Germinal center (tissue), 1 donor: ENCODE data around the gene NBPF3.
"Not testable (repeated sequence)": the region's sequence is repeated elsewhere in the genome, so short reads cannot be mapped to it uniquely, and the experiment has no call there.

Experiments
- DNase-seq: peaks from one replicate; pipeline ENCODE4 v3.0.0; 2012; ENCODE audit warnings: mixed read lengths, low spot score

Gene NBPF3

GRCh38 chr1:21438646-21439312, 1.2 kb upstream of the NBPF3 start:
- DNase-seq: not testable (repeated sequence)

GRCh38 chr1:21439345-21439720, 604 bp upstream of the NBPF3 start:
- DNase-seq: no peak

- not testable (repeated sequence) for DNase-seq
Measured at GRCh38 chr1:21440630-21441125, 741 bp downstream of the NBPF3 start.

- not testable (repeated sequence) for DNase-seq
Measured at GRCh38 chr1:21446647-21447046, 6.7 kb downstream of the NBPF3 start.

GRCh38 chr1:21447311-21447710, 7.4 kb downstream of the NBPF3 start:
- DNase-seq: no peak

- DNase-seq: no peak
Measured at GRCh38 chr1:21449906-21450305, 10.0 kb downstream of the NBPF3 start.

- DNase-seq: no peak
Measured at GRCh38 chr1:21451212-21451611, 11.3 kb downstream of the NBPF3 start.

- DNase-seq: no peak
Measured at GRCh38 chr1:21451981-21452411, 12.1 kb downstream of the NBPF3 start.

GRCh38 chr1:21453964-21454614, 14.2 kb downstream of the NBPF3 start:
- not testable (repeated sequence) for DNase-seq

GRCh38 chr1:21454904-21455303, 15.0 kb downstream of the NBPF3 start:
- DNase-seq: not testable (repeated sequence)

GRCh38 chr1:21457654-21458053, 17.7 kb downstream of the NBPF3 start:
- no peak for DNase-seq

- not testable (repeated sequence) for DNase-seq
Measured at GRCh38 chr1:21465127-21465526, 25.2 kb downstream of the NBPF3 start.

- not testable (repeated sequence) for DNase-seq
Measured at GRCh38 chr1:21467946-21468345, 28.0 kb downstream of the NBPF3 start.

GRCh38 chr1:21468599-21468998, 28.7 kb downstream of the NBPF3 start:
- DNase-seq: no peak

GRCh38 chr1:21469581-21469980, 29.6 kb downstream of the NBPF3 start:
- DNase-seq: no peak

GRCh38 chr1:21472861-21473260, 32.9 kb downstream of the NBPF3 start:
- DNase-seq: no peak

- DNase-seq: no peak
Measured at GRCh38 chr1:21478356-21478755, 38.4 kb downstream of the NBPF3 start.

GRCh38 chr1:21483881-21484280, 43.9 kb downstream of the NBPF3 start:
- DNase-seq: not testable (repeated sequence)

GRCh38 chr1:21489146-21489545, 49.2 kb downstream of the NBPF3 start:
- no peak for DNase-seq

- DNase-seq: no peak
Measured at GRCh38 chr1:21490774-21491487, 51.0 kb downstream of the NBPF3 start.

GRCh38 chr1:21491488-21492355, 51.8 kb downstream of the NBPF3 start:
- DNase-seq: no peak

GRCh38 chr1:21492356-21492625, 52.4 kb downstream of the NBPF3 start:
- no peak for DNase-seq
